Stimulated activated CD4-positive, alpha-beta T cell treated with anti-CD3 and anti-CD28 coated beads, Interleukin-1b, Interleukin-23, amount 100 ng/mL, for 48 hours (primary cell): ENCODE results near the gene UBE3B.

Source experiments
- DNase-seq: peaks from one replicate; pipeline ENCODE4 v3.0.0-alpha.2; 2020

The UBE3B gene

DNA sequence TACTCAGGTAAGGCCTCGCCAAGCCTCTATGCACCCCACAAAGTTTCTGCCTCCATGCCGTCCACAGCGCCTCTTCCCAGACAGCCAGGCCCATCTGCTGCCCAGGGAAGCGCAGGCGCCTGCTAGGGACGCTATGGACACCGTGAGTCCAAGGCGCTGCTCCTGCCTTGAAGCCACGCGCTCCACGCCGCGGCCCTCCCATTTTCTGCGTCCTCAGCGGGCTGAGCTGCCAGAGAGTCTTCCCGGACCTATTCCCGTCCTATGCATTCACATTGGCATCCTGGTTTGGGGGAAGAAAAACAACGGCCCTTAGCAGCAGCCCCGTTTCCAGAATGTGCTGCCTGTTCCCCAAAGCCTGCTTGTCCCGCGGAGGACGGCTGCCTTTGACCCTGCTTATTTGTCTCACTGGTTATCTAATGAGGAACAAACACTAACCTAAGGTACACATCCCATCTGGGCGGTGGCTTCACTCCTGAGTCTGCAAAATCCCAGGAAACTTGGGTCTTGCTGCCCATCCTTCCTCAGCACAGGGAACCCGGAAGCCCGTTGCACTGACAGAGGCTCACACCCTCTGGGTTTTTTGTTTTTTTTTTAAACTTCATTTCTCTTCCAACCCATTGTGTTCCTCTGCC, 57.9 kb downstream of the UBE3B start:
- no peak for DNase-seq

DNA sequence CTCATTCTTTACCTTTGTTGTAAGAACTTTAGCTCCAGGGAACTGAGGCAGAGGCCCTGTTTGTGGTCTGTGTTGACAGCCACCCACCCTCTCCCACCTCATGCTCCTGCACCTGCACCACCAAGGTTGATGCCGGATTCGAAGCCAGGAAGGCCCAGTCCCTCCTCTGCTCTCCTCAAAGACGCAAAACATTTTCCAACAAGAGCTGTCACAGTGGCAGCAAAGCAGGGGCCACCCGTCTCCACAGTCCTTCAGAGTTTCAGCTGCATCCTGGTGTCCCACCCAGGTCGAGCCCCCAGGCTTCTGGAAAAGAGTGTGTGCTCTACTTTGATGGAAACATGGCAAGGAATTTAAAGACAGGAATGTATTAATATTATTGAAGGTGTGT, 58.4 kb downstream of the UBE3B start:
- DNase-seq = no peak

DNA sequence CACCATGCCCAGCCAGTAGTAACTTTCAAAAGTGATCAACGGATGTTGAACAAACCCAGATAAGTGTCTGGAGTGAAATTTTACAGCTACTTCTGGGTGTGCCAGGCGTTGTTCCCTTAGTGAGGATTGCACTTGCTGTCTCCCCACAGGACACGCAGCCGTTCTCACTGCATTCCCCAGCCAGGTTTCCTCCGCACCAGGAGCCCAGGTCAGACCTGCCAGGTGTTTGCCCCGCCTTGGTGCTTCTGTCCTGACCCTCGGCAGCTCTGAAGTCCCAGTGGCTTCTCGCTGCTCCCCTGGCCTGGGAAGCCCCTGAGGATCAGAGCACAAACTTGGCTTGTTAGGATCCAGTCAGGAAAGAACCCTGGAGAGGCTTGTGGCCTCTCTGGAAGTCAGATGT, 59.7 kb downstream of the UBE3B start:
- no peak for DNase-seq

DNA sequence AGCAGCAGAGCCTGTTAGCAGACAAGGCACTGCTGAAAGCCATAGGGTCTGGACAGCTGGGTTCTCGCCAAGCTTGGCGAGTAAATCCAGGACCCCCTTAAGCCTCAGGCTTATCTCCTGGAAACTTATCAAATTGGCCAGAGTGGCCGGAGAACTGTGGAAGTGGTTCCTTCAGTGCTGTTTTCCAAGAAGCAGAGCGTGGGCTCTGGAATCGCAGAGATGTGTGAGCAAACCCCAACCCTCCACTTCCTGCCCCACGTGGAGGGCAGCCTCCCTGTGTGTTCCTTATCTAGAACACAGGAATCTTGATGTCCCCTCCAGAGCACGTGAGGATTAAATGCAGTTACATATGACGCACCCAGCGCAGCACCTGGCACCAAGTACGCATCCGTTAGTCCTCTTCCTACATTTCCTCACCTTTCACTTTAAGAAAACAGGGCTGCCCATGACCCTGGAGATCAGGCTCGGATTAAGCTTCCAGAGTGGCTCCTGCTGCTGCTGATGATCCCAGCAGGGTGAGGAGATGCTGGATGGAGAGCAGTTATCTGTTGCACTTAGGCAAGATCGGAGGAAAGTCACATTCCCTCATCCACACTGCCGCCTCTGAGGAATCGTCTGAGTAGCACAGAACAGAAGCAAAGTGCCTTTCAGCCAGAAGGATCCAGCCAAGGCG, 60.9 kb downstream of the UBE3B start:
- DNase-seq = no peak

DNA sequence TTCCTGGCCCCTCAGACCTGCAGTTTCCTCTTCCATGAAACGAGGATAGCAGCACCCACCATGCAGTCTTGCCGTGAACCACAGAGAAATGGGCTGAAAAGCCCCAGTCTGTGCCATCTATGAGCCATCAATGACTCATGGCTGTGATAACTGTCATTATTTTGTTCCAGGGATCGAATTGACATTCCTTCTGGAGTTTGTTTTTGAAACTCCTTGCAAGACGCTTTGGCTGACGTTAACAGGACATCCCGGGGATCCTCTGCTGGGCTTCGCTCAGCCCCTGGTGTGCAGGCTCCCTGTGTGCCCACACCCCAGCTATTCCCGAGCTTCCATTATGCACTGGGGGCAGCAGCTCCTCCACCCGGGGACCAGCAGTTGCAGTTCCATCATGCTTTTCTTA, 62.1 kb downstream of the UBE3B start:
- DNase-seq = no peak

DNA sequence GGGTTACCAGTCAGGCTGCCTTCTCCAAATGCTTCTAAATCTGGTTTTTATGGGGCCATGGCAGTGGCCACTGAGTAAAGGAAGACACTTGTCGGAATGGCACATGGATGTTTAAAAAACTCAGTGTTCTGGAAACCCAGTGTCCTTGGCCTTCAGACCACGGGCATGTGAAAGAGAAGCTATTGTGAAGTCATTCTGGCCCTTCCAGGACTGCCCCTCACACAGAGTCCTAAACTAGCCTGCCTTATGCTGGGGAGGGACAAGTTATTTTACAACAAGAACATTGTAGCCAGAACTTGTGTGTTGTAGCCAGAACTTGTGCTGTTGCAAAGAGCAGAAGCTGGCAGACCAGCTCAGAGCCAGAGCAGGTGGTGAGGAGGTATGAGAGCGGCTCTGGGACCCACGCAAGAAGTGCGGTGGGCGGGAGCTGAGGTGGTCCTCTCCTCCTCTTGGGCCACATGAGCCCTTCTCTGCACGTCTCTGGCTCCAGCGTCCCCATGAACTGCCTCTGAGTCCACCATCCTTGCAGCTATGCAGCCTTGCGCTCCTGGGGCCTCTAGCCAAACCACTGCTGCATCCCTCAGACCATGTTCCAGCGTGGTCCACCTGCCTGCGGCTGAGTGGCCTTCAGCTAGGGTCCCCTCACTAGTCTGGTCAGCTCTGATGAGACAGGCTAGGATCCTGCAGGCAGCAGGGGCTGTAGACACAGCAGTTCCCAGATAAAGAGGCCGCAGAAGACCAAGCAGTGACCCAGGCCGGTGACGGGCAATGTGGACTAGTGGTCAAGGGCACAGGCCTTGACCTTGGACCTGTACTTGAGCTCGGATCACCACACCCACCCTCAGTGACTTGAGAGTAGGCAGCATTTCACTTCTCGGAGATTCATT, 63.3 kb downstream of the UBE3B start:
- no peak for DNase-seq

DNA sequence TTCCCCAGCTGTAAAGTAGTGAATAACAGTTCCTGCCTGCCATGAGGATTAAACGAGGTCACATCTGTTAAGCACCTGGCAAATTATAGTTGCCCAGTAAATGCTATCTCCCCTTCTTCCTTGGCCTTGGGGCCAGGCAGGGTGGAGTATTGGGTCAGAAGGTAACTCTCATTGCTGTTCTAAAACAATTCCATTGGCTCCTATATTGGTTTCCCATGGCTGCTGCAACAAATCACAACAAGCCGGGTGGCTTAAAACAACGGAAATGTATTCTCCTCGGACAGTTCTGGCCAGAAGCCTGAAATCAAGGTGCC, 63.9 kb downstream of the UBE3B start:
- DNase-seq = no peak

DNA sequence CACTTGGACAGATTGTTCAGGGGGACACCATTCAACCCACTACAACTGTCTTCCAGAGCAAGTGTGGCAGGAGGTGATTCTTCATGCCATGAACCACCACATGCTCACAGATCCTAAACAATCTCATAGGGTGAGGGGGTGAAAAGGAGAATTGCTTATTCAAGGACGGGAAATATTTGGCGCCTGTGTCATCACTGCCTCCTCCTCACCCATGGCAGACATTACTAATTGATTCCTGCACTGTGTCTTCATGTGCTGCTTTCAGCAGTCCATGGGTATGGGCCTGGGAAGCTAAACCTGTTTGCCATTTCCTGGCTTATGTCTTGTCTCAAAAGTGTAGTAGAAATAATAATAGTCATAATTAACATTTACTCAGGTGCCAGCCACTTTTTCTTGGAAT, 64.6 kb downstream of the UBE3B start:
- DNase-seq = no peak

DNA sequence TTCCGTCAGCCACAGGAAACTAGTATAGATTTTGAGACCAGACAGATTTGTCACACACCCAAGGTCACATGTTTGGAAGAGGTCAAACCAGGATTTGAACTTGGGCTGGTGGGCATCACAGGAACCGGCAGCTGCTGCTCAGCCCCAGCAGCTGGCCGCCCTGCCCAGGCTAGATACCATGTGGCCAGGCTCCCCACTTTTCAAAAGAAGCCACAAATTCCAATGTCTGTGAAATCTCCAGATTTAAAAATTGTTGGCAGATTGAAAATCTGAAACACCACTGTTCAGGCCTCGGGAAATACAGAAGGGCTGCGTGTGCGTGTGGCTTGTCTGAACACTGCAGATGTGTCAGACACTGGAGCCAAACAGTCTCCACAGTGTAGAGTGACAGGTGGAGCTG, 65.4 kb downstream of the UBE3B start:
- DNase-seq = no peak

DNA sequence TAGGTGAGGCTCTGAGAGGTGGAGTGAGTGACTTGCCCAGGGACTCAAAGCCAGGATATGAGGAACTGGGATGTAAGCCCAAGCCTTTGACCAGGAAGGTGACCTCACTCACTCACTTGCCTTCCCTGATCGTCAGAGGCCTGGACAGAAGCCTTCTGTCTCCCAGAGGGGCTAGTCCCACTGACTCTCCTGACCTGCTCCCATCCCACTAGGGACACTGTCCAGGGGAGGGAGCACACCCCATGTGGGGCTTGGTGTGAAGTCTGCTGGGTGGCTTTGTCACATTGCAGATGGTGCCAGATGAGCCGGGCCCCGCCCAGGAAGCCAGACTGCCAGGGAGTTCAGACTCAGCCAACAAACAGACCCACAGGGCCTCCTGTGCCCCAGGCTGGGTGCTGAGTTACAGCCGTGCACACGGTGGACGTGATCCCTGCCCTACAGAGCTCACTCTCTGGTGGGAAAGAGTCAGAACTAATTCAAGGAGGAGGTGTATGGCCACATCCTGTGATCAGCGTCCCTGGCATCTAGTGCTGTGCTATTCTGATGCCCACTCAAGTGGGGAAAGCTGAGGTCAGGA, 67.6 kb downstream of the UBE3B start:
- no peak for DNase-seq

DNA sequence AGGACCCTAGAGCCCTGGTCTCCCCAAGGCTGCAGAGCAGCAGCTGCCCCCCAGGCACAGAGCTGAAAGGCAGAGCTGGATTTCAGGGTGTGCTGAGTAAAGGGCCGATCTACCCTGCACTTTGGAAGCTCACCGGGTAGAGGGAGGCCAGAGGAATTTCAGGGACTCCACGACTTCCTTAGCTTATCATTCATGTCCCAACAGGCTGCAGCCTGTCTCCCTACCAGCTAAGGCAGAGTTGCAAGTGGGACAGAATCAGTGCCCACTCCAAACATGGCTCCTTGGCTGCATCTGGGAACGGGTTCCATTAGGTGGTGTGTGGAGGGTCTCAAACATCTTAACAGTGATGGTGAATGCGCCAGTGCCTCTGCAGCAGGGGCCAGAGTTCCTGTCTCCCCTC, 68.4 kb downstream of the UBE3B start:
- no peak for DNase-seq

DNA sequence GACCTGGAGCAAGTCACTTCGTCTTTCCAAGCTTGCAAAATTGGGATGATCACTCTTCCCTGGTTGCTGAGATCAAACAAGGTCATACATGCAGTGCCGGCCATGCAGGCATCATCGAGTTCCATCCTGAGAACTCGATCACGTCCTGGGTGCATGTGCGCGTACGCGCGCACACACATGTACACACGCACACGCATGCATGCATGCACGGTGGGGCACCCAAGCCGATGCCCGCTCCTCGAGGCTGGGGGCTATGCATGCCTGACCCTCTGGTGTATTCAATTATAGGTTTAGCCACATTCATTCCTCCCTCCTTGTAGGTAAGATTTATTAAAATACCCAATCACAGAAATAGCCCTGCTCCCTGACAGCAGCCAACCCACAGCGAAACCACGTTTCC, 69.9 kb downstream of the UBE3B start:
- DNase-seq = no peak

DNA sequence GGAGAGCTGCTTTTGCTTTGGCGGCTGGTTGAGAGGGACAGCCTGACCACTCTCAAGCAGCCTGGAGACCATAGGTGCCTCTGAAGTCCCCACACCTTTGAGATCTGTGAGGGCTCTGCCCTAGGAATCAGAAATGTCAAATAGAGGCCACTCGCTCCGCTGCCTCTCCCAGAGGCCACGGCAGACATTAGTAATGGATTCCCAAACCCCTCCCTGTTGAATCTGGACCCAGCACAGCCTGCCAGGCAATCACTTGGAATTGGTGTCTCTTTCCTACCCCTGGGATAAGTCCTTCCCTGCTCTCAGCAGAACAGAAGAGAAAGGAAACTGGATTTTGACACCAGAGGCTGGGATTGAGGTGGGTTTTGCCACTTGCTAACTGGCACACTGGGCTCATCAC, 70.8 kb downstream of the UBE3B start:
- no peak for DNase-seq

DNA sequence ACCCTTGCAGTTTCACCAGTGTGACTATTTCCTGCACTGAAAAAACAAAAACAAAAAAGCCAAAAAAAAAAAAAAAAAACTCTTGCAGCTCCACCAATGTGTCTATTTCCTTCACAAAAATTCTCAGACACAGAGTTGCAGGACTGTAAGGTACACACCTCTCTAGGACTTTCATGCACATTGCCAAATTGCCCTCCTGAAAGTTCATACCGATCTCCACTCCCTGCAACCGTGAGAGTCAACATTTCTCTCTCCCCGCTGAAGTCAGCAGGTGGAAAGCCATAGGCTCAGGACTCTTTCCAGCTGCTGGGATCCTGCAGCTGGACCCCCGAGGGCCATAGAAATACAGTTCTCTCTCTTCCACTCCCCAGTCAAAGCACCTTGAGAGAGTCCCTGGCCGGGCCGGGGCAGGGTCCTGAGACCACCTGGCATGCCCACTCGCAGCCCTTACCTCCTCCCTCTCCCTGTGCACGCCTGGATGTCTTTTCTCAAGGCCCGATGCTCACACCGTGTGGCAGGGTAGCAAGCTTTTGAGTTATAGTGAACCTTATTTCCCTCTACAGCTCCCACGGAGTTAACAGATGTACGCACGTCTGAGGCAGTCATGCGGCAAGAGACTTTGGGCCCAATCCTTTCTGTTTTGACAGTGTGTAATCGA, 72.3 kb downstream of the UBE3B start:
- no peak for DNase-seq

DNA sequence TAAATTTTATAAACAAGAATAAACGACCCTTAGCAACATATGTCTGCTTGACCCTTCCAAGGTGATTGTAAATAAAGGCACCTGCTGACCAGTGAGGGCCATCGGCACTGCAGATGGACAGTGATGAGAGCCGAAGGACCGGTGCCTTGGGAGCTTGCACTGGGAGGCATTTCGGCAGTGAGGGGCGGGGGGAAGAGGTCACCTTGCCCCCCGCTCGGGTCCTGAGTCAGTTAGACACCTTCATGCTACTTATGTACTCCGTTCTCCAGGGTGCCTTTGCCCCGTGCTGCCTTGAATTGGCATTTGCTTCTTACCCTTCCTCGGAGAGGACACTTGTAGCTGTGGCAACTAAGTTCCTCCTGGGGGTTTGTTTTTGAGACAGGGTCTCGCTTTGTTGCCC, 72.8 kb downstream of the UBE3B start:
- no peak for DNase-seq

DNA sequence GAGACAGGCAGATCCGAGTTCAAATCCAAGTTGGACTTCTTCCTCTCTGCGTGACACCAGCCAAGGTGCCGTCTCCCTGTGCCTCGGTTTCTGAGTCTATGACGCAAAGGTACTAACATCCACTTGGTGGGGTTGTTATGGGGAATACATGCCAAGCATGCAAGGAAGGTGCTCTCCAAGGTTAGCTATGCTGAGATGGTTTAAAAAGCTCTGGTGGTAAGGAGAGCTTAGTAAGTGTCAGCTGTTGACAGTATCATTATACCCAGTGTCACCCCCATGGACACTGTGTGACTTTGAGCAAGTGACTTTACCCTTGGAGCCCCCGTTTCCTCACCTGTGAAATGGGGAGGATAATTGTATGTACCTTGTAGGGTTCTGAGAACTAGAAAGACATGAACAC, 73.7 kb downstream of the UBE3B start:
- DNase-seq = no peak

DNA sequence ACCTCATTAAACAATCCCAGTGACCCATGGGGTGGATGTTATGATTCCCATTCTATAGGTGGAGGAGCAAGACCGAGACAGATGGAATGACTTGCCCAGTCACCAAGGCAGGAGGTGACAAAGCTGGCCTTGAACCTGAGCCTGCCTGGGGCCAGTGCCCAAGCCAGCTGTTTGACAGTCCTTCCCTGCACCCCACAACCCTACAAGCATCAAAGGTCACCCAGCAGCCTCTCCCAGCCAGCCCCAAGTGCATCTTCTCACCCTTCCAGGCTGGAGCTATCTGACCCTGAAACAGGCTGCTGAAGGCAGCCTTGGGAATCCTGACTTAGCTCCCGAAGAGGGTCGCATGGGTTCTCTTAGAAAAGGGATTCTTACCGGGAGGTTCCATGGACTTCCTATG, 75.5 kb downstream of the UBE3B start:
- no peak for DNase-seq

DNA sequence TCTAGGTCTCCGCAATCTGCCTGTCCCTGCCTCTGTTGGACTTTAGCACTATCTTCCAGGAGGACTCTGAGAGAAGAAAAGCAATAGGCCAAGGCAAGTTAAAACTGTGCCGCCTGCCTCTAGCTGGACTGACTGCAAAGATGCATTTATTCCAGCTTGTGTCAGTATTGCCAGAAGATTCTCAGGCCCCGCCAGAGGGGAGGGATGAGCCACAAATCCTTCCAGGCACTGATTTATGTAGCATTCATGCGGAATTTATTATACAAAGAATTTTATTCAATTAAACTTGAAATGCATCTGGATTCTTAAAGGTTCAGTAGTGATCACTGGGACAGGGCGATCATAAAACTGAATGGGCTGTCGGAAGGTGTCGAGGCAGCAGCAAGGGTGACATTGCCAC, 76.0 kb downstream of the UBE3B start:
- DNase-seq = no peak

DNA sequence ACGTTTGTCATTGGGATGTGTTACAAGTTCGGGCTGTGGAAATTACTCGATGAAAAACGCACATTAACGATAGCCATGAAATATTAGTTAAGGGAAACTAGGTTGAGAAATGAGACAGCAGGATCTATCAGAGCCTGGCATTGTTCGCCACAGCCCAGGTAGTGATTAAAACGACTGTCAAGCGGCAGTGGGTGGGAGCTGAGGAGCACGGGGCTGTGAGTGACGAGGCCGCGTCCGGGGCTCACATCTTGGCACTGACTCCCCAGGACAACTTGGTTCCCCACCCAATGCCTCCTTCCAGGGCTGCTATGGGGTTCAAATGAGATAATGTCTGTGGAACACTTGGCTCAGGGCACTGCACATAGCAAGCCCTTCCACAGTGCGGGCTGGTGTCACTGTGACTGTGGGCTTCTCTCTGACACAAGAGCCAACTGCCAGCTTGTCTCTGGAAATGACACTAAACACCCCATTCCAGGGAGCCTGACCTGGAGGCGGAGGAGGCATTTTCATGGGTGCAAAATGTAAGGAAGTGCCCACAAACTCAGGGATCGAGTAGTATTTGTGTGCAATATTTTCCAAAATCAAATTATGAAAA, 76.6 kb downstream of the UBE3B start:
- DNase-seq = no peak

DNA sequence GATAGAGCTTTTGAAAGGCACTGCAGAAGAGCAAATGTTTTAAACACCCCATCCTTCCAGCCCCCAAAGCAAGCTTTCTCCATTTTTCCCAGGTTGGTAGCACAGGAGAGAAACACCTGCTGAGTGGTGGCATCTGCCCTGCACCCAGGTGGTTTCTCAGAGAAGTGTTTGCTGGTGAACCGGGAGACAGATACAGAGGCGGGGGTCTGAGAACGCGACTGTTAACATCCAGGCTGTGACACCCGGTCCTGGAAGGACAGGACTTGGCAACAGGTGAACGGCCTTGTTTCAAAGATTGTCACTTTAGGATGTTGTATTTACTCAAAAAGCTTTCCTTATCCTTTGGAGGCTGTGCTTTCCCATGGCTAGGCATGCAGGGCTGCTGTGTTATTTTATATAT, 77.3 kb downstream of the UBE3B start:
- no peak for DNase-seq

DNA sequence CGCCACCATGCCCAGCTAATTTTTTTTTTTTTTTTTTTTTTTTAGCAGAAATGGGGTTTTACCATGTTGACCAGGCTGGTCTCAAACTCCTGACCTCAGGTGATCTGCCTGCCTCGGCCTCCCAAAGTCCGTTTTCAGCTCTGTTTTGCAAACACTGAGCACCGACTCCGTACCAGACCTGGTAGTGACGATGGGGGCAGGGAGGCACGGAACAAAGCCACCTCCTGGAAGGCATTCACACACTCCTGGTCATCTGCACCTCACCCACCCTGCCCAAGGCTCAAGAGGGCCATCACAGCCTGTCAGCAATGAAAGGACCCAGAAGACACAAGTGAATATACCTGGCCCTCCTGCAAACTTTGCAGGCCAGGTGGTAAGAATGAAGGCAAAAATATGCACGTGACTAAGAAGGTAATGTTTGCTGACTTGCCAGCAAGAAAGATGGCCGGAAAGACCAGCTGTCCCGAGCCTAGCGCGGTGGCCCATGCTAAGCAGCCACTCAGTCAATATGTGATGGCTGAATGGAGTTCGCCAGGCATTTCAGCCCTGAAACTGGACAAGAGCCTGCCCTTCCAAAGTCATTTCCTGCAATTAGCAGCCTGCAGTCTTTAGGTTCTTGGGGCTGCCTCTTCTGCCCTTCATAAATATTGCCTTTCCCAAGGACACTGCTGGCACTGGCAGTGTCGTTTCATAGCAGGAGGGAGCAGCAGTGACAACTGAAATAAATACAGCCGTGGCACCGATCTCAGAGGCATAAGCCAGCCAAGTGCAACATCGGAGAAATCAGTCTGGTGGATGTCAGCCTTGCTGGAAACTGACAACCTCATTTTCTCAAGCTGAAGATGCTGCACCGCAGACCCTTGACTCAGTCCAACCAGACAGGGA, 78.2 kb downstream of the UBE3B start:
- DNase-seq = no peak

DNA sequence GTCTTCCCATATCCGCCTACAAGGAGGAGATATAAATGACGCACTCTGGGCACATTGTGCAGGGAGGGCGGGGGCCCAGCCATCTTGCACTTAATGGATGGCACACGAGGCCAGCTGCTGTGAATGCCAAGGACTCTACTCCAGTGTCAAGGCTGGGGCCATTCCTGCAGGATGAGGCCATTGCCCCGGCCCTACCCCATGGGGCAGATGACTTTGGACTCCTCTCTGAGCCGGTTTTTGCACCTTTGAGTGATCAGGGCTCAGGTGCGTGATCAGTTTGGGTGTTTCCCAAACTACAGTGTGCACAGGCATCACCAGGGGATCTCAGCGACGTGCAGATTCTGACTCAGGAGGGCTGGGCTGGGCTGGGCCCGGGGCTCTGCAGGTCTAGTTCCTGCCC, 79.8 kb downstream of the UBE3B start:
- DNase-seq = no peak
